ENCODE measurements around the gene SPECC1L.

SPECC1L gene

GRCh38 chr22:24363243-24363642, 92.6 kb downstream of the SPECC1L start:
- DNase-seq: no peak

DNA sequence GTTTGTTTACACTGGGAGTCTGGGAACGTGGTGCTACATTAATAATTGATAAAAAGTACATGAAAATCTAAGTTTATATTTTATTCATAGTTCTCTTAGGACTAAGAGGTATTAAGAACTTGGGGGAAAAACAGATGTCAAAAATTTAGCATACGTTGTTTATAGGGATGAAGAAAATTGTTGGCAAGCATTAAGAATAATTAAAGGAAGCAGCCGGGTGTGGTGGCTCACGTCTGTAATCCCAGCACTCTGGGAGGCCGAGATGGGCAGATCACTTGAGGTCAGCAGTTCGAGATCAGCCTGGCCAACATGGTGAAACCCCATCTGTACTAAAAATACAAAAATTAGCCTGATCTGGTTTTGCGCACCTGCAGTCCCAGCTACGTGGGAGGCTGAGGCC, 96.1 kb downstream of the SPECC1L start:
- DNase-seq: no peak

DNA sequence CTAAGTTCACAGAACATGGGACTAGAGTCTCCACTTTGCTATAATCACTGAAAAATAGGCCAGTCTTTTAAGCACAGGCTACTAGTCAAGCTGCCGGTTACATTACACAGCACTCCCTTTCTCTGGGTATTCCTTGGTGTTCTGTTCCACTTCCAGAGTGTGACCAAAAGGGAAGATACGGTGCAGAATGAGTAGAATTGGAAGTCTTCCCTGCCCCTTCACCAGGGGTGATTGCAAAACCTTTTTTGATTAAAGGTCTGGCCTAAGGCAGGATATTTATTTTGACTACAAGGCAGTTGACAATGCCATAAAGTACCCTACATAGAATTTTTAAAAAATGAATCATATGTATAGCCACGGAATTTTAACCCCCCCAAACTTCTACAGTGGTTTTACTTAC, 97.2 kb downstream of the SPECC1L start:
- DNase-seq: no peak

DNA sequence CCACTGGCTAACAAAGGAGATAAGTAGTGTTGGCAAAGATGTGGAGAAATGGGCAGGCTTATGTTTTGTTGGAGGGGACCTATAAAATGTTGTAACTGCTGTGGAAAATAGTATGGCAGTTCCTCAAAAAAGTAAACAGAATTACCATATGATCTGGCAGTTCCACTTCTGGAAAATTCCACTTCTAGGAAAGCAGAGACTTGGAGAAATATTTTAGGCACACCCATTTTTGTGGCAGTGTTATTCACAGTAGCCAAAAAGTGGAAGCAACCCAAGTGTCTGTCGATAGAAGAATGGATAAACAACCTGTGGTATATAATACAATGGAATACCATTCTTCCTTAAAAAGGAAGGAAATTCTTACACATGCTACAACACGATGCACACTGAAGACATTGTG, 99.8 kb downstream of the SPECC1L start:
- no peak for DNase-seq

DNA sequence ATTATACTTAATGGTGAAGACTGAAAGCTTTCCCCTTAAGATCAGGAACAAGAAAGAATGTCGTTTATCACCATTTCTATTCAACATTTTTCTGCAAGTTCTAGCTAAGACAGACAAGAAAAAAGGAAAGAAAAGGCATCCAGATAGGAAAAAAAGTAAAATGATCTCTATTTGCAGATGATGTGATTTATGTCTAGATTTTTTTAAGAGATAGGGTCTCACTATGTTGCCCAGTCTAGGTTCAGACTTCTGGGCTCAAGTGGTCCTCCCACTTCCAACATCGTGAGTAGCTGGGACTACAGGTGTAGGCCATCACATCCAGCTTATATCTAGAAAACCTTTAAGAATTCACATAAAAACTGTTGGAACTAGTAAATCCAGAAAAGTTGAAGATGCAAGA, 105.4 kb downstream of the SPECC1L start:
- no peak for DNase-seq

GRCh38 chr22:24376586-24376985, 106.0 kb downstream of the SPECC1L start:
- no peak for DNase-seq

- DNase-seq: no peak
Observed at GRCh38 chr22:24379536-24379935, 108.9 kb downstream of the SPECC1L start.

GRCh38 chr22:24380220-24380904, 109.7 kb downstream of the SPECC1L start:
- no peak for DNase-seq

GRCh38 chr22:24380905-24381230, 110.2 kb downstream of the SPECC1L start:
- DNase-seq: no peak

- no peak for DNase-seq
Observed at GRCh38 chr22:24383061-24383460, 112.4 kb downstream of the SPECC1L start.

- no peak for DNase-seq
Observed at GRCh38 chr22:24384131-24384530, 113.5 kb downstream of the SPECC1L start.

DNA sequence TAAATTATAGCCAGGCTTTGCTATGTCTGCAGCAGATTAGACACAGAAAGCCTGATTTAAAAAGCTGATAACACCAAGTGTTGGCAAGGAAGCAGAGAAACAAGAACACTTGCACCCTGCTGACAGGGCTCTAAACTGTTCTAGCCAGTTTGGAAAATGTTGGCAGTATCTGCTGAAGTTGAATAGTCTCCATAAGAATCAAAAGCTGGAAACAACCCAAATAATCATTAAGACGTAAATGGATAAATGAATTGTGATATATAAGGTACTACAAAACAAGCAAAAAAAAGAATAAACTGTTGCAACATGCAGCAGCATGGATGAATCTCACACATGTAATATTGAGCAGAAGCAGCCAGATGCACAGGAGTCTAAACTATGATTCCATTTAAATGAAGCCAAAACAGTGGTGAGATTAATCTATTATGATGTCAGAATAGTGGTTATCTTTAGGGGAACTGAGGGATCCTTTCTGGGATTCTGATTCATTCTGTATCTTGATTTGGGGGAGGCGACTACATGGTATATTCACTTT, 116.4 kb downstream of the SPECC1L start:
- DNase-seq: no peak

- no peak for DNase-seq
Observed at GRCh38 chr22:24389680-24390079, 119.0 kb downstream of the SPECC1L start.

DNA sequence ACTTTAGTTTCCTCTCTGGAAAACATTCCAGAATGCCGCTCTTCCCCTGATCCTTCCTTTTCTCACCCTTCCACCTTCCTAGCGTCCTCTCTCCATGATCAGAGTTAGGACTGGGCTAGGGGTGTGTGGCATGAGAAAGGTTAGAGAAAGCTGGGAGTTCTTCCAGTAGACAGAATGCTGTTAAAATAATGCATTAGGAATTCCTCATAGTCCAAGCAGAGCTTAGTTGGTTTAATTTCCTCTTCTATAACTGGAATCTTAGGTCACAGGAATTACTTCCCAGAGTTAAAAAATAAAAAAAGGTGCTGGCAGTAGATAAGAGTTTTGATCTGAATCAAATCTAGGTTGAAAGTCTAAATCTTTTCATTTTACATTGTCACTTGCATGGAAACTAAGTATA, 119.5 kb downstream of the SPECC1L start:
- no peak for DNase-seq

DNA sequence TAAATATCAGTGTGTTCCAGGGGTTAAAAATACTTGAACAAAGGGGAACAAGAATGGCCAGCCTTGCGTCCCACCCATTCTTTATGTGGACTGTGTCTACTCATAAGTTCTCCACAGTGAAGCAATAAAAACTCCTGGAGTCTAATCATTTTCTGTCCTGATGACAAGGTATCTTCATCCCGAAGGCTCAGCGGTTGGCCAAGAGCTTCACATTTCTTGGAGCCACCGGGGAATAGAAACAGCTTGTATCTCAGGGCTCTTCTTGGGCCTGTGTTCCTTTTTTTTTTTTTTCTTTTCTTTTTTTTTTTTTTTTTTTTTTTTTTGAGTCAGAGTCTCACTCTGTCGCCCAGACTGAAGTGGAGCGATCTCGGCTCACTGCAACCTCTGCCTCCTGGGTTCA, 119.9 kb downstream of the SPECC1L start:
- DNase-seq: no peak

GRCh38 chr22:24391836-24392217, 121.2 kb downstream of the SPECC1L start:
- no peak for DNase-seq

GRCh38 chr22:24392218-24392931, 121.7 kb downstream of the SPECC1L start:
- DNase-seq: no peak

DNA sequence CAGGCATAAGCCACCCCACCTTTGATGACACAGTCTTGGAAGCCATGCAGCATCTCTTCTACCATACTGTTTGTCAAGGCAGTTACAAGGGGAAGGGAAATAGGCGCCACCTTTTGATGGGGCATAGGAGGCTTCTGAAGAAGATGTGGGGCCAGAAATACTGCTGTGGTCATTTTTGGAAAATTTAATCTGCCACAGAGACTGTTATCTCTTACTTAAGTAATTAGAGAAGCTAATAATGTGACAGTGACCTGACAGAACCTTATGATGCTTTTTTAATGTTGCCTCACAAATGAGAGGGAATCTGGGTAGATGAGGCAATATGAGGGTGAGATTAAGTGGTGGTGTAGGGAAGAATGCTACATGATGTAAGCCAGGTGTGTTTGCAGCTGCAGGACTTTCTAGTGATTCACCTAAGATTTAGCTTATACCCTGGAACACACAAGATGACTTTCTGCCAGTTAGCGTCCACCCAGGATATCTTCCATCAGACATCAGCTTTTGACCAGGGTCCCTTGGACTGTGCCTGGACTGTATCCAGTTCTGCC, 122.5 kb downstream of the SPECC1L start:
- no peak for DNase-seq

DNA sequence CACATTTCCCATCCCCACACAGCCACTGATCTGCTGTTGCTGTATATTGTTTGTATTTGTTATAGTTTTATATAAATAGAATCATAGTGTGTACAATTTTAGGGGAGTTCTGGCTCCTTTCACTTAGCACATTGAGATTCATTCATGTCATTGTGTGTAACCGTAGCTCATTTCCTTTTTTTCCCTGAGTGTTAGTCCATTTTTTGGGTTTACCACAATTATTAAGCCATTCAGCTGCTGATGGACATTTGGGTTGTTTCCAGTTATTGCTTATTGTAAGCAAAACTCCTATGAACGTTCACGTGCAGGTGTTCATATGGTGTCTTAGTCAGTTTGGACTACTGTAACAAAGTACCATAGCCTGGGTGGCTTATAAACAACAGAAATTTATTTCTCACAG, 123.2 kb downstream of the SPECC1L start:
- DNase-seq: no peak

GRCh38 chr22:24394254-24394653, 123.6 kb downstream of the SPECC1L start:
- no peak for DNase-seq

DNA sequence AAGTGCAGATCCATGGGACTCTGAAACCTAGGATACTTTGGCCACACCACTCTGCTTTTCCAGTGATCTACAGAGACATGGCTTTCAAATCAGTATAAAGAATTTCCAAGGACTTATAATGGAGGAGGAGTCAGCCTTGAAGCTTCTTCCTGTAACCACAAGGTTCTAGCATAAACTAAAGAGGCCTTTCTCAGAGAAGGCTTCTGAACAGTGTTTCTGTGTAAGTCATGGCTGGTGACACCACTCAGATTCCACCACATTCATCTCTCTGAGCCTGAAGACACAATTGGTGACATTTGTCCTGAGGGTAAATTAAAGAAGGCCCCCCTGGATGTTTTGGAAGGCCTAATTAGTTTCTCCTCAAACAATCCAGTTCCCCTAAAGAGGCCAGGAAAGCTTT, 127.8 kb downstream of the SPECC1L start:
- DNase-seq: no peak

- DNase-seq: no peak
Observed at GRCh38 chr22:24400034-24400725, 129.5 kb downstream of the SPECC1L start.

DNA sequence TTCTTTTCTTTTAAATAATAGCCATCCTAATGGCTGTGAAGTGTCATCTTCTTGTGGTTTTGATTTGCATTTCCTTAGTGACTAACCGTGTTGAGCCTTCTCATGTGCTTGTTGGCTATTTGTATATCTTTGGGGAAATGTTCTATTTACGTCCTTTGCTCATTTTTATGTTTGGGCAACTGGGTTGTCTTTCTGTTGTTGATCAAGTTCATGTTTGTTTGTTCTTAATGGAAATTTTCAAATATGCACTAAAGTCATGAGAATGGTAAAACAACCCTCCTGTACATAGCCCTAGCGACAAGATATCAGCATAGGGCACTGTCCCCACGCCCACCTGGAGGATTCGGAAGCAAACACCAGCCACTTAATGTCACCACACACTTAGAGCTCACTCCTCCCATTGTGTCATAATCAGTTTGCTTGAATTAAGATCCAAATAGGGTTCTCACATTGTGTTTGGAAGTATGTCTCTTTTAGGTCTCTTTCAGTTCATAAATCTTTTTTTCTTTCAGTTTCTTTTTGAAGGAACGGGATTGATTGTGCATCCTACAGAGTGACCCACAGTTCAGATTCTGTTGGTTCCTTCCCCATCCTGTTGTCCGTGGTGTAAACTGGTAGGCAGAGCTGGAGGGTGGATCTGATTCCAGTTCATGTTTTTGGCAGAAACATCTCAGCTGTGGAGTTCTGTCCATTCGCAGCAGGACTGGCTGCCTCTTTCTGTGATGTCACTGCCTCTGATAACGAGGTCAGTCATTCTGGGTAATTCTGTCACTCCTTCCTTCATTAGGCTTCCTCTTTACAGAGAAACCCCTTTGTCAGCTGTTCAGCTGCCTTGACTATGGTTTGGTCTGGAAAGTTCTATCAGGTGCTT, 130.3 kb downstream of the SPECC1L start:
- no peak for DNase-seq
